H1 (cell line): Measurements from ENCODE around the gene OXER1. TPM values are rescaled to one million over a fixed set of nuclear protein-coding genes. Genes with fewer than 3 reads are reported as not detected.

Experiments used
- polyA plus RNA-seq, 7 experiments: library from polyadenylated mRNA; depleted of rRNA in 3 of 7; stranded (reverse) in 5 of 7; unstranded in 2 of 7; fragments of >200 nt in 5 of 7; fragments of 200-250 nt in 2 of 7; gene quantifications; 1 replicate in 5 of 7; 2 replicates in 1 of 7; 4 replicates in 1 of 7; pipeline versions ENCODE4 v1.2.1 to v1.2.3, GENCODE V29; 2011 to 2013; ENCODE audit warnings: missing spikeins in 2 of 7, mixed read lengths in 2 of 7
- total RNA-seq: library from RNA; stranded (reverse); fragmentation: NEBNext Ultra II Directional; extraction: Animal tissue kit (Norgen Biotek cat#: 25700); gene quantifications from 2 replicates; pipeline ENCODE4 v1.2.1, GENCODE V29; 2021
- TF ChIP-seq, protein P1 (sequence below): IDR thresholded peaks from 2 replicates; pipeline ENCODE4 v1.6.1; 2012; ENCODE audit warnings: low read length, inconsistent platforms
- TF ChIP-seq, protein P2 (sequence below), 3 experiments: IDR thresholded peaks; 1 replicate in 2 of 3; 2 replicates in 1 of 3; pipeline versions ENCODE4 v1.5.1 to v1.6.1; 2011; ENCODE audit warnings: low read length in 3 of 3, mild to moderate bottlenecking in 3 of 3, inconsistent platforms in 2 of 3, low read depth in 1 of 3, moderate library complexity in 1 of 3; ENCODE audit not compliant: insufficient read depth in 1 of 3; ENCODE audit errors: control extremely low read depth in 1 of 3

OXER1 gene
- total and polyA plus RNA-seq, 2 of the 8 experiments (the other 6 are each of a cell fraction or from before 2014, with no cell fraction given): 1.2 to 2.9 TPM

- TF ChIP-seq, protein P1, sequence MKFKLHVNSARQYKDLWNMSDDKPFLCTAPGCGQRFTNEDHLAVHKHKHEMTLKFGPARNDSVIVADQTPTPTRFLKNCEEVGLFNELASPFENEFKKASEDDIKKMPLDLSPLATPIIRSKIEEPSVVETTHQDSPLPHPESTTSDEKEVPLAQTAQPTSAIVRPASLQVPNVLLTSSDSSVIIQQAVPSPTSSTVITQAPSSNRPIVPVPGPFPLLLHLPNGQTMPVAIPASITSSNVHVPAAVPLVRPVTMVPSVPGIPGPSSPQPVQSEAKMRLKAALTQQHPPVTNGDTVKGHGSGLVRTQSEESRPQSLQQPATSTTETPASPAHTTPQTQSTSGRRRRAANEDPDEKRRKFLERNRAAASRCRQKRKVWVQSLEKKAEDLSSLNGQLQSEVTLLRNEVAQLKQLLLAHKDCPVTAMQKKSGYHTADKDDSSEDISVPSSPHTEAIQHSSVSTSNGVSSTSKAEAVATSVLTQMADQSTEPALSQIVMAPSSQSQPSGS: no peak
- TF ChIP-seq, protein P2, sequence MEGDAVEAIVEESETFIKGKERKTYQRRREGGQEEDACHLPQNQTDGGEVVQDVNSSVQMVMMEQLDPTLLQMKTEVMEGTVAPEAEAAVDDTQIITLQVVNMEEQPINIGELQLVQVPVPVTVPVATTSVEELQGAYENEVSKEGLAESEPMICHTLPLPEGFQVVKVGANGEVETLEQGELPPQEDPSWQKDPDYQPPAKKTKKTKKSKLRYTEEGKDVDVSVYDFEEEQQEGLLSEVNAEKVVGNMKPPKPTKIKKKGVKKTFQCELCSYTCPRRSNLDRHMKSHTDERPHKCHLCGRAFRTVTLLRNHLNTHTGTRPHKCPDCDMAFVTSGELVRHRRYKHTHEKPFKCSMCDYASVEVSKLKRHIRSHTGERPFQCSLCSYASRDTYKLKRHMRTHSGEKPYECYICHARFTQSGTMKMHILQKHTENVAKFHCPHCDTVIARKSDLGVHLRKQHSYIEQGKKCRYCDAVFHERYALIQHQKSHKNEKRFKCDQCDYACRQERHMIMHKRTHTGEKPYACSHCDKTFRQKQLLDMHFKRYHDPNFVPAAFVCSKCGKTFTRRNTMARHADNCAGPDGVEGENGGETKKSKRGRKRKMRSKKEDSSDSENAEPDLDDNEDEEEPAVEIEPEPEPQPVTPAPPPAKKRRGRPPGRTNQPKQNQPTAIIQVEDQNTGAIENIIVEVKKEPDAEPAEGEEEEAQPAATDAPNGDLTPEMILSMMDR (IDR thresholded peaks at IDR 0.05; ENCODE audit: control extremely low read depth in 1 of 3, insufficient read depth in 1 of 3, low read depth in 1 of 3, low read length in 3 of 3): no peak
Measured at GRCh38 chr2:42752816-42753813, 10.8 kb downstream of the OXER1 start (continued).
